A549 (cell line): ENCODE measurements around the gene CCL7. TPM values are rescaled to one million over a fixed set of nuclear protein-coding genes. Genes with fewer than 3 reads are reported as not detected.

Source experiments
- ATAC-seq, 2 experiments: fragments of 200-7000 bp in 1 of 2; fragments of >200 bp in 1 of 2; cut with Nextera tagmentation in 1 of 2; cut with Tn5 transposase in 1 of 2; 3 replicates each; pipeline versions ENCODE4 v1.8.0 to v1.9.1; 2018 to 2020; ENCODE audit warnings: mild to moderate bottlenecking in 1 of 2, moderate library complexity in 1 of 2
- CTCF ChIA-PET: fragments of 300-600 bp; sonication (Branson Sonifier 250); formaldehyde crosslinking; extraction: SDS; loops from one replicate; lab custom pipeline; 2021; ENCODE audit warnings: antibody characterized with exemption, inconsistent platforms; lab: Yijun Ruan, JAX
- POLR2A ChIA-PET: fragments of 350-600 bp; formaldehyde crosslinking; extraction: SDS; loops from one replicate; lab custom pipeline; 2021; ENCODE audit warnings: antibody characterized with exemption, inconsistent platforms; lab: Yijun Ruan, JAX
- DNase-seq, 2 experiments: peaks; one replicate each; pipeline versions ENCODE4 v3.0.0 to v3.0.0-alpha.2; 2011 to 2016; ENCODE audit warnings: low read depth in 1 of 2, low spot score in 1 of 2
- FAIRE-seq: peaks from 2 replicates; lab custom pipeline; 2011; peaks lifted over from hg19 to GRCh38; lab: Jason Lieb, UNC
- H3K27ac ChIP-seq, 2 experiments: fragments of >200 bp; sonication (Bioruptor Twin); formaldehyde crosslinking; 3 replicates each; pipeline ENCODE4 v1.5.1; 2016 to 2017
- H3K4me1 ChIP-seq: fragments of >200 bp; sonication (Bioruptor Twin); formaldehyde crosslinking; 3 replicates; pipeline ENCODE4 v1.6.1; 2016
- H3K4me2 ChIP-seq: fragments of >200 bp; sonication (Bioruptor Twin); formaldehyde crosslinking; 3 replicates; pipeline ENCODE4 v1.6.1; 2016
- H3K4me3 ChIP-seq: fragments of >200 bp; sonication (Bioruptor Twin); formaldehyde crosslinking; 3 replicates; pipeline ENCODE4 v1.5.1; 2016
- H3K9me3 ChIP-seq: fragments of >200 bp; sonication (Bioruptor Twin); formaldehyde crosslinking; 3 replicates; pipeline ENCODE4 v1.6.1; 2016
- BHLHE40 ChIP-seq: IDR thresholded peaks from 2 replicates; pipeline ENCODE4 v1.6.1; 2012; ENCODE audit warnings: low read depth, low read length, inconsistent platforms
- CBX8 ChIP-seq: fragments of 200-600 bp; sonication (generic); IDR thresholded peaks from 2 replicates; pipeline ENCODE4 v1.6.1; 2016
- CHD2 ChIP-seq: fragments of 150-350 bp; IDR thresholded peaks from 2 replicates; pipeline ENCODE4 v1.6.1; 2014; ENCODE audit warnings: low read length; ENCODE audit not compliant: partially characterized antibody
- CHD4 ChIP-seq: fragments of 200-600 bp; sonication (generic); IDR thresholded peaks from 2 replicates; pipeline ENCODE4 v1.6.1; 2016; ENCODE audit warnings: antibody characterized with exemption, mild to moderate bottlenecking, borderline replicate concordance
- EP300 ChIP-seq, 2 experiments: fragments of >200 bp; sonication (Bioruptor Twin); formaldehyde crosslinking; IDR thresholded peaks; 2 replicates in 1 of 2; 3 replicates in 1 of 2; pipeline ENCODE4 v1.6.1; 2016 to 2017
- FOSL2 ChIP-seq, 2 experiments: fragments of 450-650 bp in 1 of 2; fragments of >200 bp in 1 of 2; sonication (Bioruptor Twin) in 1 of 2; formaldehyde crosslinking; IDR thresholded peaks; 2 replicates each; pipeline versions ENCODE4 v1.5.0 to v1.6.1; 2016 to 2020; ENCODE audit warnings: mild to moderate bottlenecking in 1 of 2, moderate library complexity in 1 of 2
- FOXS1 ChIP-seq: fragments of 250-450 bp; sonication (Bioruptor Pico); IDR thresholded peaks from 2 replicates; pipeline ENCODE4 v1.5.0; 2020; ENCODE audit warnings: mild to moderate bottlenecking, moderate library complexity
- HDAC2 ChIP-seq: fragments of 200-600 bp; sonication (generic); IDR thresholded peaks from 2 replicates; pipeline ENCODE4 v1.6.1; 2016
- HES2 ChIP-seq: fragments of >200 bp; sonication (Bioruptor Twin); formaldehyde crosslinking; IDR thresholded peaks from 2 replicates; pipeline ENCODE4 v1.6.1; 2016
- HEYL ChIP-seq: fragments of 250-450 bp; sonication (Bioruptor Pico); IDR thresholded peaks from 2 replicates; pipeline ENCODE4 v1.8.0; 2021; ENCODE audit warnings: mild to moderate bottlenecking, moderate library complexity
- HOXB13 ChIP-seq: fragments of 250-450 bp; sonication (Bioruptor Pico); IDR thresholded peaks from 2 replicates; pipeline ENCODE4 v1.5.0; 2020; ENCODE audit warnings: low read depth, mild to moderate bottlenecking, moderate library complexity
- HOXB5 ChIP-seq: fragments of 250-450 bp; sonication (Bioruptor Pico); IDR thresholded peaks from 2 replicates; pipeline ENCODE4 v1.5.0; 2020; ENCODE audit warnings: mild to moderate bottlenecking, moderate library complexity
- JUNB ChIP-seq: fragments of >200 bp; sonication (Bioruptor Twin); formaldehyde crosslinking; IDR thresholded peaks from 2 replicates; pipeline ENCODE4 v1.6.1; 2016
- KDM5A ChIP-seq: fragments of 200-600 bp; sonication (generic); IDR thresholded peaks from 2 replicates; pipeline ENCODE4 v1.6.1; 2016; ENCODE audit warnings: antibody characterized with exemption, mild to moderate bottlenecking
- MAFK ChIP-seq: fragments of 450-650 bp; IDR thresholded peaks from 2 replicates; pipeline ENCODE4 v1.6.1; 2014; ENCODE audit not compliant: partially characterized antibody
- MYC ChIP-seq: IDR thresholded peaks from 2 replicates; pipeline ENCODE4 v1.6.1; 2012; ENCODE audit warnings: mild to moderate bottlenecking, inconsistent platforms, low read length, improper control_type of control experiment, borderline replicate concordance
- NFE2L2 ChIP-seq: fragments of 150-350 bp; conservative IDR thresholded peaks from 2 replicates; pipeline ENCODE4 v1.6.1; 2014; ENCODE audit warnings: low read length
- POLR2A ChIP-seq: IDR thresholded peaks from 2 replicates; pipeline ENCODE4 v1.6.1; 2012; ENCODE audit warnings: mild to moderate bottlenecking, low read length
- POLR2AphosphoS2 ChIP-seq: conservative IDR thresholded peaks from 2 replicates; pipeline ENCODE4 v1.6.1; 2012; ENCODE audit warnings: low read length, improper control_type of control experiment, inconsistent platforms
- RCOR1 ChIP-seq: fragments of 150-350 bp; IDR thresholded peaks from 2 replicates; pipeline ENCODE4 v1.6.1; 2014; ENCODE audit warnings: antibody characterized with exemption, low read length, low read depth
- SREBF2 ChIP-seq: fragments of 450-650 bp; IDR thresholded peaks from 2 replicates; pipeline ENCODE4 v1.6.1; 2014; ENCODE audit warnings: mild to moderate bottlenecking, moderate library complexity
- TFCP2L1 ChIP-seq: fragments of 250-450 bp; sonication (Bioruptor Pico); IDR thresholded peaks from 2 replicates; pipeline ENCODE4 v1.5.0; 2021; ENCODE audit warnings: mild to moderate bottlenecking
- TP53 ChIP-seq: fragments of 250-450 bp; sonication (Bioruptor Pico); IDR thresholded peaks from 2 replicates; pipeline ENCODE4 v1.5.0; 2021; ENCODE audit warnings: mild to moderate bottlenecking, moderate library complexity
- ZFP36 ChIP-seq: fragments of 450-650 bp; IDR thresholded peaks from 2 replicates; pipeline ENCODE4 v1.6.1; 2014; ENCODE audit warnings: borderline replicate concordance; ENCODE audit not compliant: partially characterized antibody
- ZSCAN20 ChIP-seq: fragments of 250-450 bp; sonication (Bioruptor Pico); IDR thresholded peaks from 2 replicates; pipeline ENCODE4 v1.8.0; 2022; ENCODE audit warnings: mild to moderate bottlenecking, moderate library complexity
- WGBS: methylation state at CpG from one replicate; pipeline ENCODE4 v1.1.6; 2017; ENCODE audit errors: missing lambda C conversion rate; 5-methylcytosine and 5-hydroxymethylcytosine counted together
- polyA plus RNA-seq, 4 experiments: library from polyadenylated mRNA; depleted of rRNA in 3 of 4; stranded (reverse); fragments of >200 nt; fragmentation: RNase III in 1 of 4; extraction: RNeasy Plus Mini Kit Qiagen cat#74134 plus additional on column Dnase treatment in 1 of 4; gene quantifications; 2 replicates in 3 of 4; 3 replicates in 1 of 4; pipeline ENCODE4 v1.2.3, GENCODE V29; 2011 to 2017
- TF ChIP-seq, protein P1 (sequence below): fragments of 250-450 bp; sonication (Bioruptor Pico); IDR thresholded peaks from 2 replicates; pipeline ENCODE4 v1.5.0; 2021; ENCODE audit warnings: mild to moderate bottlenecking, moderate library complexity, borderline replicate concordance
- TF ChIP-seq, protein P2 (sequence below): IDR thresholded peaks from 2 replicates; pipeline ENCODE4 v1.6.1; 2012
- TF ChIP-seq, protein P3 (sequence below): fragments of 150-350 bp; IDR thresholded peaks from 2 replicates; pipeline ENCODE4 v1.6.1; 2014; ENCODE audit warnings: low read depth, mild to moderate bottlenecking, low read length
- TF ChIP-seq, protein P4 (sequence below): fragments of >200 bp; sonication (Bioruptor Twin); formaldehyde crosslinking; IDR thresholded peaks from 3 replicates; pipeline ENCODE4 v1.5.1; 2016

Gene CCL7
- polyA plus RNA-seq, 2 of the 4 experiments (the other 2 are of a cell fraction) = 0.17 TPM; not detected in 1

DNA sequence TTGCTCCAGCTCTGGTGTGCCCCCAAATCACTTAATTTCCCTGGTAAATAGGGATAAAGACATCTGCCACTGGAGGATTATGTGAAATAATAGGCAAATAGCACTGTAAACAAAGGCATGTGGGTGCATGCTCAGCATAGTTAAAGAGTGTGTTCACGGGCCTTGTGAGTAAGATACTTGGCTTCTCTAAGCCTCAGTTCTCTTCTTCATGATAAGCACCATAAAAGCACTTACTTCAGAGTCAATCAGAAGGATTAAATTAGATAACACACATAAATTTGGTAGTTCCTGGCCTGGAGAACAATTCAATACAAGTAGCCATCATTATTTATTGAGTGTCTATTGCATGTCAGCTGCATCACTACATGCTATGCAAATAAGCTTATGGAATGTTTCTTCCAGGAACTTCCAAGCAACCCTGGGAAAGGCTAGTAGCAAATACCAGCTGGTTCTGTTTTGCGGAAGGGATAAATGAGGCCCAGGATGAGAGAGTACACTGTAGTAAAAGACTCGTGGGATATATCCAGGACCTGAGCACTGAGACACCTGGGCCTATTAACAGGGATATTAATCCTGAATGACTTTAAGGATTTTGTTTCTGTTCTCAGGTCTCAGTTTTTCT is 30.0 kb downstream of the CCL7 start:
- Histone ChIP-seq H3K27ac (no peak overlapping the region), H3K9me3 (no peaks in the 10 kb centered on the region), H3K4me3 (no peak overlapping the region), H3K4me1 (no peaks in the 10 kb centered on the region; the same call in 2 of the 3 replicates), H3K4me2 (no peak overlapping the region)
- WGBS = 45% methylated on average over 3 of the region's 3 CpGs
- FAIRE-seq (no peak), ATAC-seq (no peak), DNase-seq (no peak)
- ChIA-PET POLR2A (no interaction called here), CTCF (interaction anchor here (1.6 to 6.6 kb wide), 4 partner anchors 8 to 101 kb away, joined by 4 to 42 read pairs (median 8); no protein-coding TSS in a partner anchor)
- TF ChIP-seq MYC = no peak
- TF ChIP-seq TFCP2L1 (CRISPR knock-in tag) = no peak
- TF ChIP-seq ZFP36 = no peak
- TF ChIP-seq HOXB13 = no peak
- TF ChIP-seq ZSCAN20 (CRISPR knock-in tag) = no peak
- TF ChIP-seq CHD4 = no peak
- TF ChIP-seq CBX8 = no peak
- TF ChIP-seq SREBF2 = no peak
- no peak for TF ChIP-seq HOXB5 (CRISPR knock-in tag)
- no peak for TF ChIP-seq HDAC2
- no peak for TF ChIP-seq TP53 (CRISPR knock-in tag)
- TF ChIP-seq CHD2 = no peak
- TF ChIP-seq EP300 (IDR thresholded peaks at IDR 0.05) = no peak
- TF ChIP-seq, protein P1, sequence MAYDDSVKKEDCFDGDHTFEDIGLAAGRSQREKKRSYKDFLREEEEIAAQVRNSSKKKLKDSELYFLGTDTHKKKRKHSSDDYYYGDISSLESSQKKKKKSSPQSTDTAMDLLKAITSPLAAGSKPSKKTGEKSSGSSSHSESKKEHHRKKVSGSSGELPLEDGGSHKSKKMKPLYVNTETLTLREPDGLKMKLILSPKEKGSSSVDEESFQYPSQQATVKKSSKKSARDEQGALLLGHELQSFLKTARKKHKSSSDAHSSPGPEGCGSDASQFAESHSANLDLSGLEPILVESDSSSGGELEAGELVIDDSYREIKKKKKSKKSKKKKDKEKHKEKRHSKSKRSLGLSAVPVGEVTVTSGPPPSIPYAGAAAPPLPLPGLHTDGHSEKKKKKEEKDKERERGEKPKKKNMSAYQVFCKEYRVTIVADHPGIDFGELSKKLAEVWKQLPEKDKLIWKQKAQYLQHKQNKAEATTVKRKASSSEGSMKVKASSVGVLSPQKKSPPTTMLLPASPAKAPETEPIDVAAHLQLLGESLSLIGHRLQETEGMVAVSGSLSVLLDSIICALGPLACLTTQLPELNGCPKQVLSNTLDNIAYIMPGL = no peak
- TF ChIP-seq RCOR1 = no peak
- TF ChIP-seq MAFK = no peak
- TF ChIP-seq POLR2AphosphoS2 = no peak
- TF ChIP-seq FOSL2 (IDR thresholded peaks at IDR 0.05) = no peak
- TF ChIP-seq FOSL2 (CRISPR knock-in tag; IDR thresholded peaks at IDR 0.05) = no peak

- TF ChIP-seq RCOR1 (no peak), MYC (no peak), NFE2L2 (no peak), POLR2A (no peak), KDM5A (no peak), CHD4 (no peak), JUNB (no peak), BHLHE40 (no peak), HES2 (no peak), TP53 (CRISPR knock-in tag) (no peak), HEYL (no peak), FOXS1 (CRISPR knock-in tag) (no peak), EP300 (IDR thresholded peaks at IDR 0.05) (no peak), ZSCAN20 (CRISPR knock-in tag) (no peak)
- TF ChIP-seq, protein P2, sequence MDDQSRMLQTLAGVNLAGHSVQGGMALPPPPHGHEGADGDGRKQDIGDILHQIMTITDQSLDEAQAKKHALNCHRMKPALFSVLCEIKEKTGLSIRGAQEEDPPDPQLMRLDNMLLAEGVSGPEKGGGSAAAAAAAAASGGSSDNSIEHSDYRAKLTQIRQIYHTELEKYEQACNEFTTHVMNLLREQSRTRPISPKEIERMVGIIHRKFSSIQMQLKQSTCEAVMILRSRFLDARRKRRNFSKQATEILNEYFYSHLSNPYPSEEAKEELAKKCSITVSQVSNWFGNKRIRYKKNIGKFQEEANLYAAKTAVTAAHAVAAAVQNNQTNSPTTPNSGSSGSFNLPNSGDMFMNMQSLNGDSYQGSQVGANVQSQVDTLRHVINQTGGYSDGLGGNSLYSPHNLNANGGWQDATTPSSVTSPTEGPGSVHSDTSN = no peak
- TF ChIP-seq, protein P1 = no peak
- TF ChIP-seq, protein P3, sequence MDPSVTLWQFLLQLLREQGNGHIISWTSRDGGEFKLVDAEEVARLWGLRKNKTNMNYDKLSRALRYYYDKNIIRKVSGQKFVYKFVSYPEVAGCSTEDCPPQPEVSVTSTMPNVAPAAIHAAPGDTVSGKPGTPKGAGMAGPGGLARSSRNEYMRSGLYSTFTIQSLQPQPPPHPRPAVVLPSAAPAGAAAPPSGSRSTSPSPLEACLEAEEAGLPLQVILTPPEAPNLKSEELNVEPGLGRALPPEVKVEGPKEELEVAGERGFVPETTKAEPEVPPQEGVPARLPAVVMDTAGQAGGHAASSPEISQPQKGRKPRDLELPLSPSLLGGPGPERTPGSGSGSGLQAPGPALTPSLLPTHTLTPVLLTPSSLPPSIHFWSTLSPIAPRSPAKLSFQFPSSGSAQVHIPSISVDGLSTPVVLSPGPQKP = no peak
- TF ChIP-seq, protein P4, sequence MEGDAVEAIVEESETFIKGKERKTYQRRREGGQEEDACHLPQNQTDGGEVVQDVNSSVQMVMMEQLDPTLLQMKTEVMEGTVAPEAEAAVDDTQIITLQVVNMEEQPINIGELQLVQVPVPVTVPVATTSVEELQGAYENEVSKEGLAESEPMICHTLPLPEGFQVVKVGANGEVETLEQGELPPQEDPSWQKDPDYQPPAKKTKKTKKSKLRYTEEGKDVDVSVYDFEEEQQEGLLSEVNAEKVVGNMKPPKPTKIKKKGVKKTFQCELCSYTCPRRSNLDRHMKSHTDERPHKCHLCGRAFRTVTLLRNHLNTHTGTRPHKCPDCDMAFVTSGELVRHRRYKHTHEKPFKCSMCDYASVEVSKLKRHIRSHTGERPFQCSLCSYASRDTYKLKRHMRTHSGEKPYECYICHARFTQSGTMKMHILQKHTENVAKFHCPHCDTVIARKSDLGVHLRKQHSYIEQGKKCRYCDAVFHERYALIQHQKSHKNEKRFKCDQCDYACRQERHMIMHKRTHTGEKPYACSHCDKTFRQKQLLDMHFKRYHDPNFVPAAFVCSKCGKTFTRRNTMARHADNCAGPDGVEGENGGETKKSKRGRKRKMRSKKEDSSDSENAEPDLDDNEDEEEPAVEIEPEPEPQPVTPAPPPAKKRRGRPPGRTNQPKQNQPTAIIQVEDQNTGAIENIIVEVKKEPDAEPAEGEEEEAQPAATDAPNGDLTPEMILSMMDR = no peak
- TF ChIP-seq, all 56 proteins: peak for 0
- Histone ChIP-seq H3K27ac (no peak overlapping the region), H3K4me1 (no peaks in the 10 kb centered on the region; the same call in 2 of the 3 replicates), H3K4me3 (no peak overlapping the region), H3K4me2 (no peak overlapping the region), H3K9me3 (no peaks in the 10 kb centered on the region)
- ChIA-PET CTCF (interaction anchor here (0.9 to 6.6 kb wide), 6 partner anchors 9 to 101 kb away, joined by 3 to 42 read pairs (median 4); no protein-coding TSS in a partner anchor), POLR2A (no interaction called here)
- 76% methylated on average over 3 of the region's 3 CpGs for WGBS
- no peak for FAIRE-seq
- no peak for ATAC-seq
- no peak for DNase-seq
These were observed 30.8 kb downstream of the CCL7 start for GRCh38 chr17:34300652-34301370.
